ENCODE results near the gene CDK9.
A peak's percentile ranks its signal among the peaks of the same experiment; 100 is the strongest.
"Not testable (repeated sequence)": the region's sequence is repeated elsewhere in the genome, so short reads cannot be mapped to it uniquely, and the experiment has no call there.

The CDK9 gene

GRCh38 chr9:127785933-127786772 lies at the start of gene CDK9:
Gene CDK9, plus strand, starts transcription at chr9:127786034. Its CDS starts 115 bp downstream, at chr9:127786149.
- peak; percentile 42 for DNase-seq

- no peak for DNase-seq
Measured at GRCh38 chr9:127738666-127739065, 47.2 kb upstream of the CDK9 start.

GRCh38 chr9:127739614-127740330 lies 46.1 kb upstream of the CDK9 start:
- DNase-seq: no peak

- no peak for DNase-seq
Measured at GRCh38 chr9:127741831-127742434, 43.9 kb upstream of the CDK9 start.

- no peak for DNase-seq
Measured at GRCh38 chr9:127742435-127743088, 43.3 kb upstream of the CDK9 start.

GRCh38 chr9:127744398-127745110 lies 41.3 kb upstream of the CDK9 start:
- no peak for DNase-seq

GRCh38 chr9:127746959-127747569 lies 38.8 kb upstream of the CDK9 start:
- no peak for DNase-seq

GRCh38 chr9:127749090-127749787 lies 36.6 kb upstream of the CDK9 start:
- no peak for DNase-seq

- no peak for DNase-seq
Measured at GRCh38 chr9:127751269-127752054, 34.4 kb upstream of the CDK9 start.

GRCh38 chr9:127753148-127753547 lies 32.7 kb upstream of the CDK9 start:
- DNase-seq: no peak

- no peak for DNase-seq
Measured at GRCh38 chr9:127753622-127754021, 32.2 kb upstream of the CDK9 start.

- DNase-seq: no peak
Measured at GRCh38 chr9:127754099-127755060, 31.5 kb upstream of the CDK9 start.

GRCh38 chr9:127755061-127756060 lies 30.5 kb upstream of the CDK9 start:
- DNase-seq: no peak

GRCh38 chr9:127756233-127756632 lies 29.6 kb upstream of the CDK9 start:
- DNase-seq: no peak

- not testable (repeated sequence) for DNase-seq
Measured at GRCh38 chr9:127756776-127757175, 29.1 kb upstream of the CDK9 start.

- no peak for DNase-seq
Measured at GRCh38 chr9:127758843-127759242, 27.0 kb upstream of the CDK9 start.

- DNase-seq: no peak
Measured at GRCh38 chr9:127761061-127761460, 24.8 kb upstream of the CDK9 start.

- DNase-seq: no peak
Measured at GRCh38 chr9:127761491-127761956, 24.3 kb upstream of the CDK9 start.

Measured in NCI-H2081 treated with DMSO at 0.1 percent for 48 hours (cell line).